Neural cell (in vitro differentiated cells): ENCODE data around the gene CACTIN. TPM values are rescaled to one million over a fixed set of nuclear protein-coding genes. Genes with fewer than 3 reads are reported as not detected.

Experiments
- H2AFZ ChIP-seq: fragments of 200-600, 300-800 bp; sonication (generic), shearing (Covaris generic); 2 replicates; pipeline ENCODE4 v1.6.0; 2014; ENCODE audit warnings: low read depth, mild to moderate bottlenecking, antibody characterized with exemption, low read length, moderate library complexity
- H3F3A ChIP-seq: fragments of 200-600 bp; shearing (Covaris generic); 2 replicates; pipeline ENCODE4 v1.6.1; 2016; ENCODE audit warnings: mild to moderate bottlenecking, moderate library complexity, mixed read lengths, antibody characterized with exemption, low read length; ENCODE audit not compliant: insufficient read depth, poor library complexity, severe bottlenecking
- H3K27ac ChIP-seq: fragments of 200-600, 300-800 bp; sonication (generic), shearing (Covaris generic); 2 replicates; pipeline ENCODE4 v1.5.1; 2014; ENCODE audit warnings: mild to moderate bottlenecking, low read length, moderate library complexity
- H3K27me3 ChIP-seq: fragments of 300-800, 200-600 bp; sonication (generic), shearing (Covaris generic); 2 replicates; pipeline ENCODE4 v1.6.0; 2014; ENCODE audit warnings: mild to moderate bottlenecking, low read depth, low read length, moderate library complexity; ENCODE audit not compliant: insufficient read depth
- H3K36me3 ChIP-seq: fragments of 300-800, 200-600 bp; sonication (generic), shearing (Covaris generic); 2 replicates; pipeline ENCODE4 v1.5.1; 2014; ENCODE audit warnings: mild to moderate bottlenecking, antibody characterized with exemption, low read length, moderate library complexity; ENCODE audit not compliant: insufficient read depth
- H3K4me2 ChIP-seq: fragments of 300-800, 200-600 bp; sonication (generic), shearing (Covaris generic); 2 replicates; pipeline ENCODE4 v1.6.0; 2014; ENCODE audit warnings: mild to moderate bottlenecking, low read length
- H3K4me3 ChIP-seq: fragments of 300-800, 200-600 bp; sonication (generic), shearing (Covaris generic); 2 replicates; pipeline ENCODE4 v1.5.1; 2014; ENCODE audit warnings: mild to moderate bottlenecking, low read length, moderate library complexity
- H3K79me2 ChIP-seq: fragments of 200-600 bp; shearing (Covaris generic); replicated peaks from 2 replicates; pipeline ENCODE4 v1.6.0; 2014; ENCODE audit warnings: mild to moderate bottlenecking, low read length, moderate library complexity; ENCODE audit not compliant: insufficient read depth
- H3K9ac ChIP-seq: fragments of 300-800, 200-600 bp; sonication (generic), shearing (Covaris generic); 2 replicates; pipeline ENCODE4 v1.6.1; 2016; ENCODE audit warnings: mild to moderate bottlenecking, low read length, mixed read lengths
- H3K9me2 ChIP-seq: fragments of 200-600 bp; shearing (Covaris generic); 2 replicates; pipeline ENCODE4 v1.6.1; 2016; ENCODE audit warnings: mild to moderate bottlenecking, low read length, mixed read lengths; ENCODE audit not compliant: insufficient read depth
- H3K9me3 ChIP-seq: fragments of 200-600, 300-800 bp; sonication (generic), shearing (Covaris generic); 2 replicates; pipeline ENCODE4 v1.6.1; 2016; ENCODE audit warnings: mild to moderate bottlenecking, mixed run types, low read length, moderate library complexity, mixed read lengths
- H4K20me1 ChIP-seq: fragments of 200-600 bp; shearing (Covaris generic); 2 replicates; pipeline ENCODE4 v1.6.1; 2016; ENCODE audit warnings: mild to moderate bottlenecking, mixed run types; ENCODE audit not compliant: insufficient read depth
- CTCF ChIP-seq: fragments of 450-650 bp; IDR thresholded peaks from 2 replicates; pipeline ENCODE4 v1.5.1; 2014; ENCODE audit warnings: antibody characterized with exemption, mild to moderate bottlenecking, moderate library complexity; ENCODE audit not compliant: poor library complexity, severe bottlenecking
- EP300 ChIP-seq: fragments of 450-650 bp; conservative IDR thresholded peaks from 2 replicates; pipeline ENCODE4 v1.6.1; 2014; ENCODE audit warnings: antibody characterized with exemption, mild to moderate bottlenecking, moderate library complexity; ENCODE audit not compliant: poor library complexity, severe bottlenecking
- EZH2 ChIP-seq: fragments of 200-600, 300-800 bp; shearing (Covaris generic), sonication (generic); IDR thresholded peaks from 2 replicates; pipeline ENCODE4 v1.6.1; 2014; ENCODE audit warnings: antibody characterized with exemption, low read length, borderline replicate concordance, mild to moderate bottlenecking; ENCODE audit not compliant: insufficient read depth, poor library complexity, severe bottlenecking
- MXI1 ChIP-seq: fragments of 450-650 bp; conservative IDR thresholded peaks from 2 replicates; pipeline ENCODE4 v1.6.1; 2014; ENCODE audit warnings: antibody characterized with exemption, mild to moderate bottlenecking; ENCODE audit not compliant: poor library complexity, severe bottlenecking
- POLR2AphosphoS5 ChIP-seq: IDR thresholded peaks from 2 replicates; pipeline ENCODE4 v1.6.1; 2012
- RAD21 ChIP-seq: fragments of 450-650 bp; conservative IDR thresholded peaks from 2 replicates; pipeline ENCODE4 v1.6.1; 2014; ENCODE audit warnings: antibody characterized with exemption, mild to moderate bottlenecking, moderate library complexity
- REST ChIP-seq: IDR thresholded peaks from 2 replicates; pipeline ENCODE4 v1.6.1; 2012; ENCODE audit warnings: borderline replicate concordance
- SMC3 ChIP-seq: fragments of 450-650 bp; conservative IDR thresholded peaks from 2 replicates; pipeline ENCODE4 v1.6.1; 2014; ENCODE audit warnings: antibody characterized with exemption, mild to moderate bottlenecking, moderate library complexity; ENCODE audit not compliant: poor library complexity
- TAF1 ChIP-seq: IDR thresholded peaks from 2 replicates; pipeline ENCODE4 v1.6.1; 2012; ENCODE audit warnings: low read depth
- polyA plus RNA-seq: library from polyadenylated mRNA; depleted of rRNA; stranded (reverse); fragments of >200 nt; gene quantifications from 2 replicates; pipeline ENCODE4 v1.2.3, GENCODE V29; 2014

The CACTIN gene
- polyA plus RNA-seq, 1 donor from 2014 or later = 21.4 TPM

- H3F3A ChIP-seq = no peaks in the 10 kb centered on the region
- H4K20me1 ChIP-seq = no peaks in the 10 kb centered on the region
- H3K9me2 ChIP-seq = no peaks in the 10 kb centered on the region
- H3K9ac ChIP-seq = no peak overlapping the region
- H3K27ac ChIP-seq = no peak overlapping the region
- no peaks in the 10 kb centered on the region for H3K79me2 ChIP-seq
- no peak overlapping the region for H3K4me3 ChIP-seq
- peaks cover 32% of the 10 kb centered on the region for H3K27me3 ChIP-seq
- H2AFZ ChIP-seq = no peak overlapping the region
- no peak overlapping the region for H3K4me2 ChIP-seq
- H3K9me3 ChIP-seq = no peaks in the 10 kb centered on the region
- H3K36me3 ChIP-seq = no peaks in the 10 kb centered on the region
- TF ChIP-seq REST = no peak
- TF ChIP-seq EP300 = no peak
- TF ChIP-seq SMC3 = no peak
- no peak for TF ChIP-seq POLR2AphosphoS5
- TF ChIP-seq CTCF = no peak
- no peak for TF ChIP-seq RAD21
These were observed 17.8 kb downstream of the CACTIN start for GRCh38 chr19:3608750-3609322.

- Histone ChIP-seq H3K27ac (no peak overlapping the region), H3K4me2 (no peak overlapping the region), H3K9me2 (no peaks in the 10 kb centered on the region), H3K27me3 (peaks cover 32% of the 10 kb centered on the region), H2AFZ (no peak overlapping the region), H3K9ac (no peak overlapping the region), H3F3A (no peaks in the 10 kb centered on the region), H3K79me2 (no peaks in the 10 kb centered on the region), H4K20me1 (no peaks in the 10 kb centered on the region), H3K4me3 (no peak overlapping the region), H3K36me3 (no peaks in the 10 kb centered on the region), H3K9me3 (no peaks in the 10 kb centered on the region)
- TF ChIP-seq RAD21 (no peak), CTCF (no peak), EZH2 (no peak), MXI1 (no peak), POLR2AphosphoS5 (no peak), REST (no peak), SMC3 (no peak), TAF1 (no peak), EP300 (no peak)
These were observed 18.4 kb downstream of the CACTIN start for GRCh38 chr19:3608079-3608641.
